PC-9 (cell line): ENCODE data around the gene PGRMC2.

Experiments
- CTCF ChIP-seq: fragments of 200-600 bp; sonication (generic); conservative IDR thresholded peaks from 2 replicates; pipeline ENCODE4 v1.6.1; 2017; ENCODE audit warnings: mixed run types, antibody characterized with exemption, mild to moderate bottlenecking, moderate library complexity
- EZH2 ChIP-seq: fragments of 200-600 bp; sonication (generic); IDR thresholded peaks from 2 replicates; pipeline ENCODE4 v1.8.0; 2017; ENCODE audit warnings: antibody characterized with exemption, low read depth

GRCh38 chr4:128288689-128289106 is 1.1 kb upstream of the PGRMC2 start:
- no peak for TF ChIP-seq CTCF
- TF ChIP-seq EZH2, result no peak
